ENCODE results near the gene ADK. TPM values are rescaled to one million over a fixed set of nuclear protein-coding genes. Genes with fewer than 3 reads are reported as not detected.

ADK gene
- total and polyA plus RNA-seq, 2 of the 13 experiments (the other 11 are each of a cell fraction or from before 2014, with no cell fraction given): 48.6 to 79.1 TPM

DNA sequence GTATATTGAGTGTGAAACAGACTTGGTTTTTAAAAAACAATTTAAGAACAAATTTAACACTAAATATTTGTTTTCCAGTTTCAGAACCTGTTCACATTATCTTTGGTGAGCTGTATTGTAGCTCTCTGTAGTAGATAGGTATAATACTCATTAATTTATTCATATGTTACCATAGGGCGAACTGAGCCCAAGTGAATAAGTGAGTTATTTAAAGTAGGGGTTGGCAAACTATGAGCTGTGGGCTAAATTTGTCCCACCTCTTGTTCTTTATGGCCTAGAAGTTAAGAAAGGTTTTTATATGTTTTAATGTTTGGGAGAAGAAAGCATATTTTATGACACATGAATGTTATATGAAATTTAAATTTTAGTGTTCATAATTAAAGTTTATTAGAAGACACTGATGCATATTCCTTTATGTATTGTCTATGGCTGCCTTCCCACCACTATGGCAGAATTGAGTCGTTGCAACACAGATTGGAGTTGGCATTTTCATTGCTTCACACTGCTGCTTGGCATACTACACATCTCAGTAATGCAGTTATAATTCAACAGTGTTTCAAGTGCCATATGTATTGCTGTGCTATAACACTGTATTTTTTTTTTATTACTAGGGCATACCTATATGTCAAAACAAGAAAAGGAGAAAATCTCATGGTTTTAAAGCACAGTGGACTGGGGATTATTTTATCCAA, 146.5 kb downstream of the ADK start:
- in situ Hi-C loops (cut with HindIII; ENCODE audit: extremely low pct_ligation_motif_present, low pct_unique_long_range_greater_than_20kb): no loop called here
- 100% methylated on average over 2 of the region's 2 CpGs for WGBS (ENCODE audit: low lambda C conversion rate)
- Histone ChIP-seq H3K36me3 (replicated peaks in 1 of 2; ENCODE audit: control insufficient read depth in 1 of 2, insufficient read depth in 2 of 2, low read length in 2 of 2) (peaks cover 0 to 3% of the 10 kb centered on the region in 2 experiments; a peak in 1 of 5 replicates), H4K20me1 (ENCODE audit: insufficient read depth, low read length) (no peaks in the 10 kb centered on the region), H3K4me2 (ENCODE audit: low read depth, low read length) (no peak overlapping the region), H3K9me3 (ENCODE audit: low read length) (no peaks in the 10 kb centered on the region), H3K4me1 (ENCODE audit: insufficient read depth, low read length) (no peaks in the 10 kb centered on the region), H3K4me3 (replicated peaks in 1 of 3; ENCODE audit: insufficient read depth in 1 of 3, low read depth in 2 of 3, low read length in 3 of 3) (no peak overlapping the region), H3K9ac (ENCODE audit: insufficient read depth, low read depth, low read length) (no peak overlapping the region), H2AFZ (ENCODE audit: low read length) (no peak overlapping the region), H3K27ac (ENCODE audit: extremely low read length, insufficient read depth, low read length) (no peak overlapping the region), H3K27me3 (ENCODE audit: control insufficient read depth in 1 of 2, insufficient read depth in 2 of 2, low read length in 2 of 2) (no peaks in the 10 kb centered on the region), H3K79me2 (ENCODE audit: insufficient read depth, low read length) (no peaks in the 10 kb centered on the region)
- ATAC-seq (no peak), FAIRE-seq (no peak), DNase-seq (ENCODE audit: low spot score) (no peak)
- intact Hi-C loops (cut with micrococcal nuclease; ENCODE audit: unreplicated experiment): no loop called here
- POLR2A ChIA-PET: no interaction called here
- no TSS peak for BruUV-seq (replicated peaks)
- CTCF ChIA-PET (ENCODE audit: low intra/inter-chr PET ratio, low total read pairs): no interaction called here
- TF ChIP-seq KLF12 (CRISPR knock-in tag; IDR thresholded peaks at IDR 0.05; ENCODE audit: borderline replicate concordance) (no peak), ARNTL (CRISPR knock-in tag; IDR thresholded peaks at IDR 0.05) (no peak), ZNF598 (CRISPR knock-in tag; IDR thresholded peaks at IDR 0.05; ENCODE audit: borderline replicate concordance) (no peak), RARA (CRISPR knock-in tag; IDR thresholded peaks at IDR 0.05) (no peak), SRF (IDR thresholded peaks at IDR 0.05; ENCODE audit: low read depth, low read length) (no peak), HCFC1 (IDR thresholded peaks at IDR 0.05; ENCODE audit: low read depth, low read length) (no peak), SNAPC2 (CRISPR knock-in tag; IDR thresholded peaks at IDR 0.05) (no peak), ZBTB21 (CRISPR knock-in tag; IDR thresholded peaks at IDR 0.05) (no peak), ZMAT3 (CRISPR knock-in tag; conservative IDR thresholded peaks at IDR 0.05) (no peak), RFXAP (CRISPR knock-in tag; IDR thresholded peaks at IDR 0.05; ENCODE audit: borderline replicate concordance) (no peak), TEAD3 (CRISPR knock-in tag; optimal IDR thresholded peaks at IDR 0.05; ENCODE audit: borderline replicate concordance) (no peak), ZNF383 (CRISPR knock-in tag; IDR thresholded peaks at IDR 0.05; ENCODE audit: borderline replicate concordance) (no peak), AHR (CRISPR knock-in tag; IDR thresholded peaks at IDR 0.05) (no peak), ZNF556 (CRISPR knock-in tag; IDR thresholded peaks at IDR 0.05; ENCODE audit: borderline replicate concordance) (no peak)
- TF ChIP-seq, protein P1, sequence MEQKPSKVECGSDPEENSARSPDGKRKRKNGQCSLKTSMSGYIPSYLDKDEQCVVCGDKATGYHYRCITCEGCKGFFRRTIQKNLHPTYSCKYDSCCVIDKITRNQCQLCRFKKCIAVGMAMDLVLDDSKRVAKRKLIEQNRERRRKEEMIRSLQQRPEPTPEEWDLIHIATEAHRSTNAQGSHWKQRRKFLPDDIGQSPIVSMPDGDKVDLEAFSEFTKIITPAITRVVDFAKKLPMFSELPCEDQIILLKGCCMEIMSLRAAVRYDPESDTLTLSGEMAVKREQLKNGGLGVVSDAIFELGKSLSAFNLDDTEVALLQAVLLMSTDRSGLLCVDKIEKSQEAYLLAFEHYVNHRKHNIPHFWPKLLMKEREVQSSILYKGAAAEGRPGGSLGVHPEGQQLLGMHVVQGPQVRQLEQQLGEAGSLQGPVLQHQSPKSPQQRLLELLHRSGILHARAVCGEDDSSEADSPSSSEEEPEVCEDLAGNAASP (CRISPR knock-in tag; IDR thresholded peaks at IDR 0.05; ENCODE audit: borderline replicate concordance): no peak
- TF ChIP-seq, protein P2, sequence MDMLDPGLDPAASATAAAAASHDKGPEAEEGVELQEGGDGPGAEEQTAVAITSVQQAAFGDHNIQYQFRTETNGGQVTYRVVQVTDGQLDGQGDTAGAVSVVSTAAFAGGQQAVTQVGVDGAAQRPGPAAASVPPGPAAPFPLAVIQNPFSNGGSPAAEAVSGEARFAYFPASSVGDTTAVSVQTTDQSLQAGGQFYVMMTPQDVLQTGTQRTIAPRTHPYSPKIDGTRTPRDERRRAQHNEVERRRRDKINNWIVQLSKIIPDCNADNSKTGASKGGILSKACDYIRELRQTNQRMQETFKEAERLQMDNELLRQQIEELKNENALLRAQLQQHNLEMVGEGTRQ (IDR thresholded peaks at IDR 0.05; ENCODE audit: low read depth, low read length): no peak
- TF ChIP-seq, protein P2 (CRISPR knock-in tag; IDR thresholded peaks at IDR 0.05; ENCODE audit: borderline replicate concordance): no peak
- TF ChIP-seq, protein P3, sequence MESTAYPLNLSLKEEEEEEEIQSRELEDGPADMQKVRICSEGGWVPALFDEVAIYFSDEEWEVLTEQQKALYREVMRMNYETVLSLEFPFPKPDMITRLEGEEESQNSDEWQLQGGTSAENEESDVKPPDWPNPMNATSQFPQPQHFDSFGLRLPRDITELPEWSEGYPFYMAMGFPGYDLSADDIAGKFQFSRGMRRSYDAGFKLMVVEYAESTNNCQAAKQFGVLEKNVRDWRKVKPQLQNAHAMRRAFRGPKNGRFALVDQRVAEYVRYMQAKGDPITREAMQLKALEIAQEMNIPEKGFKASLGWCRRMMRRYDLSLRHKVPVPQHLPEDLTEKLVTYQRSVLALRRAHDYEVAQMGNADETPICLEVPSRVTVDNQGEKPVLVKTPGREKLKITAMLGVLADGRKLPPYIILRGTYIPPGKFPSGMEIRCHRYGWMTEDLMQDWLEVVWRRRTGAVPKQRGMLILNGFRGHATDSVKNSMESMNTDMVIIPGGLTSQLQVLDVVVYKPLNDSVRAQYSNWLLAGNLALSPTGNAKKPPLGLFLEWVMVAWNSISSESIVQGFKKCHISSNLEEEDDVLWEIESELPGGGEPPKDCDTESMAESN (CRISPR knock-in tag; conservative IDR thresholded peaks at IDR 0.05): no peak
